NCI-H460 (cell line): ENCODE data around the gene COMMD10. TPM values are rescaled to one million over a fixed set of nuclear protein-coding genes. Genes with fewer than 3 reads are reported as not detected.
"Not testable (repeated sequence)": the region's sequence is repeated elsewhere in the genome, so short reads cannot be mapped to it uniquely, and the experiment has no call there.

Experiments
- DNase-seq: peaks from one replicate; pipeline ENCODE4 v3.0.0-alpha.2; 2016; ENCODE audit warnings: low read depth; ENCODE audit errors: extremely low read depth
- polyA plus RNA-seq: library from polyadenylated mRNA; depleted of rRNA; stranded (reverse); fragments of >200 nt; gene quantifications from 2 replicates; pipeline ENCODE4 v1.2.3, GENCODE V29; 2014; cell fraction: nucleus; rRNA removed
- total RNA-seq: library from RNA; depleted of rRNA; stranded (reverse); fragments of >200 nt; shearing (Covaris generic); gene quantifications from 2 replicates; pipeline ENCODE4 v1.2.3, GENCODE V29; 2014; rRNA removed

Gene COMMD10
- total RNA-seq: 66.7 and 73.3 TPM in 2 replicates
- 50.1 and 72.1 TPM in 2 replicates for polyA plus RNA-seq

GRCh38 chr5:116084871-116085715 lies at the start of gene COMMD10:
Gene COMMD10, plus strand, starts transcription at chr5:116085025.
- DNase-seq: peak; percentile 56

GRCh38 chr5:116035123-116035522 lies 49.7 kb upstream of the COMMD10 start:
- no peak for DNase-seq

GRCh38 chr5:116037236-116037822 lies 47.5 kb upstream of the COMMD10 start:
- no peak for DNase-seq

GRCh38 chr5:116038817-116039216 lies 46.0 kb upstream of the COMMD10 start:
- no peak for DNase-seq

GRCh38 chr5:116042375-116042774 lies 42.5 kb upstream of the COMMD10 start:
- DNase-seq: no peak

- DNase-seq: no peak
These were observed 40.8 kb upstream of the COMMD10 start for GRCh38 chr5:116044073-116044472.

GRCh38 chr5:116045821-116046220 lies 39.0 kb upstream of the COMMD10 start:
- no peak for DNase-seq

GRCh38 chr5:116046261-116046660 lies 38.6 kb upstream of the COMMD10 start:
- no peak for DNase-seq

GRCh38 chr5:116046823-116047222 lies 38.0 kb upstream of the COMMD10 start:
- DNase-seq: no peak

GRCh38 chr5:116058346-116058936 lies 26.4 kb upstream of the COMMD10 start:
- DNase-seq: no peak

- DNase-seq: no peak
These were observed 22.5 kb upstream of the COMMD10 start for GRCh38 chr5:116062352-116062751.

GRCh38 chr5:116063950-116064349 lies 20.9 kb upstream of the COMMD10 start:
- no peak for DNase-seq

GRCh38 chr5:116068028-116068632 lies 16.7 kb upstream of the COMMD10 start:
- DNase-seq: peak; percentile 54

GRCh38 chr5:116071211-116071610 lies 13.6 kb upstream of the COMMD10 start:
- no peak for DNase-seq

- DNase-seq: no peak
These were observed 9.5 kb upstream of the COMMD10 start for GRCh38 chr5:116075191-116075831.

GRCh38 chr5:116076496-116076895 lies 8.3 kb upstream of the COMMD10 start:
- DNase-seq: no peak

- no peak for DNase-seq
These were observed 6.6 kb upstream of the COMMD10 start for GRCh38 chr5:116078199-116078598.

- DNase-seq: peak; percentile 9
These were observed 536 bp upstream of the COMMD10 start for GRCh38 chr5:116084287-116084691.

- not testable (repeated sequence) for DNase-seq
These were observed 1.5 kb downstream of the COMMD10 start for GRCh38 chr5:116086309-116086708.

- DNase-seq: no peak
These were observed 3.2 kb downstream of the COMMD10 start for GRCh38 chr5:116088062-116088461.

- no peak for DNase-seq
These were observed 5.5 kb downstream of the COMMD10 start for GRCh38 chr5:116090302-116090701.
